GM13976 (cell line): Measurements from ENCODE around the gene DNAH1.

Source experiments
- DNase-seq: peaks from one replicate; pipeline ENCODE4 v3.0.0; 2012; ENCODE audit warnings: low spot score
- in situ Hi-C: fragments of 300-500 bp; cut with MboI; formaldehyde crosslinking; loops from one replicate; pipeline ENCODE4 v1.12.0; 2022; ENCODE audit warnings: low sequenced_read_pairs, mixed read lengths, inconsistent platforms; ENCODE audit not compliant: unreplicated experiment
- TF ChIP-seq, protein P1 (sequence below): IDR thresholded peaks from 2 replicates; pipeline ENCODE4 v1.5.1; 2012; ENCODE audit warnings: borderline replicate concordance, mild to moderate bottlenecking; ENCODE audit not compliant: insufficient read depth; ENCODE audit errors: extremely low read depth, missing control alignments, control extremely low read depth

DNAH1 gene

DNA sequence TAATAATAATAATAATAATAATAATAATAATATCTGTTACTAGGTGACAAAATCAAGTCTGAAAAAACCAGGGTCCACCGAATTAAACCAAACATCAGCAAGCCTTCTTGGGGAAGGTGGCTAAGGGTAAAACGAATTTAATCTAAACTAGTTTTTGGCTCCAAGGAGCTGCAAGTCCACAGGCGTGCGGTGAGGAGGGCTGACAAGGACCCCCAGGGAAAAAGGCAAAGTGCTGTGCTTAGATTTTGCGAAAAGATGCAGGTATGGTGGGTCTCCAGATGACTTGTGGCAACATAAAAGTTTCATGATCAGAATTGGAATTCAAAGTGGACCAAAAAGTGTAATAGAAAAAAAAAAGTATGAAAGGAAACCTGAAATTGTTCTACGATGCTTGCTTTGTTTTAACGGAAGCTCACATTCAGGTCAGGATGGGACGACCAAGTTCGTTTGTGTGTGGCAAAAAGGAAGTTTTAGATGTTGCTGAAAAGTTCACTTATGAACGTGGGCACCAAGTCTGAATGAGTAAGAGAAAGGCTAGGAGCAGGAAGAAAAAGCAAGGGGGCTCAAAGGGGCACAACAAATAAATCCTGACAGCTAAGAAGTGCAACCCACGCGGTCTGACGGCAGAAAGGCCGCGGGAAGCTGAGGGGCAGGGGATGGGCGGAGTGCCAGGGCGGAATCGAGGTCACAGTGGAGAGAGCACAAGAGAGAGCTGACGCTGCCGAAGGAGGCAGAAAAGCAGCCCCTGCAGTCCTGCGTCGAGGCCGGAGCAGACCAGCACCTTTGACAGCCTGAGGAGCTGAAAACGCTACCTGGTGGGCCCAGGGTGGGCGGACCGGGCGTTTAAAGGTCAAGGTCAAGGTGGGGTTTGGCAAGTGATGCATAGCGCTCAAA is 38.8 kb upstream of the DNAH1 start:
- DNase-seq: peak; percentile 67
- TF ChIP-seq, protein P1, sequence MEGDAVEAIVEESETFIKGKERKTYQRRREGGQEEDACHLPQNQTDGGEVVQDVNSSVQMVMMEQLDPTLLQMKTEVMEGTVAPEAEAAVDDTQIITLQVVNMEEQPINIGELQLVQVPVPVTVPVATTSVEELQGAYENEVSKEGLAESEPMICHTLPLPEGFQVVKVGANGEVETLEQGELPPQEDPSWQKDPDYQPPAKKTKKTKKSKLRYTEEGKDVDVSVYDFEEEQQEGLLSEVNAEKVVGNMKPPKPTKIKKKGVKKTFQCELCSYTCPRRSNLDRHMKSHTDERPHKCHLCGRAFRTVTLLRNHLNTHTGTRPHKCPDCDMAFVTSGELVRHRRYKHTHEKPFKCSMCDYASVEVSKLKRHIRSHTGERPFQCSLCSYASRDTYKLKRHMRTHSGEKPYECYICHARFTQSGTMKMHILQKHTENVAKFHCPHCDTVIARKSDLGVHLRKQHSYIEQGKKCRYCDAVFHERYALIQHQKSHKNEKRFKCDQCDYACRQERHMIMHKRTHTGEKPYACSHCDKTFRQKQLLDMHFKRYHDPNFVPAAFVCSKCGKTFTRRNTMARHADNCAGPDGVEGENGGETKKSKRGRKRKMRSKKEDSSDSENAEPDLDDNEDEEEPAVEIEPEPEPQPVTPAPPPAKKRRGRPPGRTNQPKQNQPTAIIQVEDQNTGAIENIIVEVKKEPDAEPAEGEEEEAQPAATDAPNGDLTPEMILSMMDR: no peak
- in situ Hi-C loops: no loop called here

DNA sequence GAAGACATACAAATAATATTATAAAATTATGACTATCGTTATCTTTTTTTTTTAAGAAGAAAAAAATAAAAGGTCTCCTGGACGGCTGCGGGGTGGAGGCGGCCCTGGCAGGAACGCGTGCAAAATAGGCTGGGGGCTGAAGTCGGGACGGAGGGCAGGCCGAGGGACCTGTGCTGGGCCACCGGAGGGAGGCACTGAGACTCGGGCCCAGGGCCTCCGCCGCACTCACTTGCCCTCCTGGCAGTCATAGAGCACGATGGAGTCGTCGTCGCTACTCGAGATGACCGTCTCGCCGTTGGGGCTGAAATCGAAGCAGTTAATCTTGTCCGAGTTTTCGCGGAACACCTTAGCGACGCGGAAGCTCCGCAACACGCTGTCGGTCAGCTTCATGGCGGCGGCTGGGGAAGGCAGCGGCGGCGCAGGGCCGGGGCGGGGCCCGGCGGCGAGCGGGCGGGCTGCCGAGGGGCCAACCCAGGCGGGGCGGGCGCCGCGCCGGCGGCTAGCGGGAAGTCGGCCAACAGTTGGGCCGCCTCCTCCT is 38.1 kb upstream of the DNAH1 start:
- TF ChIP-seq, protein P1: no peak
- DNase-seq: peak; percentile 69
- in situ Hi-C loops: no loop called here

DNA sequence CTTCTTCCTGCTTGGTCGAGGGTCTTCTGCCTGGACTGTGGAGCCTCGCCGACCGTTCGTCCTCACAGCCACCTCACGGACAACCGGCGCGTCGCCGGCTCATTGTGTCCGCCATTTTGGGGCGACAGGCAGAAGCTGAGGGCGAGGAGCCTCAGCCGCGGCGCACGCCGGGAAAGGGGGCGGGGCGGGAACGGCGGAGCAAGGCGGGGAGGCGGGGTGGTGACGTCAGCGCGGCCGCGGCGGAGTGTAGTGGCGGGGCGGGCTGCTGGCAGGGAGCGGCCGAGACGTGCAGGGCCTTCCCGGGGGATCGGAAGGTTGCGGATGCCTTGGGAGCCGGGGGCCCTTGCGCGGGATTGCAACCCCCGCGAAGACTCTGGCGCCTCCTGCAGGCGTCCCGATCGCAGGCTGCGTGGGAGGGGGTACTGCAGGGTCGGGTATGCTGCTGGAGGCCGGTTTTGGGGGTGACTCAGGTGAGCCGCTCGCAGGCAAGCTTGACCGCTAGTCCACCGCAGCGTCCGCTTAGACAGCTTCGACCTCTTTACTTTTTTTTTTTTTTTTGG is 37.5 kb upstream of the DNAH1 start, which contains the start of gene WDR82:
WDR82 (minus strand) TSS at position 140 of the 560 bp plus-strand sequence. CDS start 288 bp downstream, outside the sequence.
- peak; percentile 97 for DNase-seq
- in situ Hi-C loops: no loop called here
- TF ChIP-seq, protein P1: peak; percentile 38

DNA sequence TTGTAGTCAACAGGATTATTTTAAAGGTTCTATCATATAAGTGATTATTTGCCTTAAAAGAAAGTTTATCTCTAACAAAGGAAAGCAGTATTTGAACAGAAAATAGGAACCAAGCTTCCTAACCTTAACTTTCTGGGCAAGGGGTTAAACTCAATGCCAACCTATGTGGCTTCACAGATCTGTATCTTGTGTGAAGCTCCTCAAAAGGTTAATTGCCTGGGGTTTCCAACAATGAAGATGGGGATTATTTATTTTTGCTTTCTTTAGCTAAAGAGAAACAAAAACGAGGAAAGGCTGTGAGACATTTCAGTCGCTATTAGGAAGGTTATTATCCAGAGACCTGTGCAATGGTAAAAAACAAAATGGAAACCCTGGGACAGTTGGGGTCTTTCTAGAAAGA is 36.5 kb upstream of the DNAH1 start:
- DNase-seq: no peak
- in situ Hi-C loops: no loop called here
- TF ChIP-seq, protein P1: no peak

DNA sequence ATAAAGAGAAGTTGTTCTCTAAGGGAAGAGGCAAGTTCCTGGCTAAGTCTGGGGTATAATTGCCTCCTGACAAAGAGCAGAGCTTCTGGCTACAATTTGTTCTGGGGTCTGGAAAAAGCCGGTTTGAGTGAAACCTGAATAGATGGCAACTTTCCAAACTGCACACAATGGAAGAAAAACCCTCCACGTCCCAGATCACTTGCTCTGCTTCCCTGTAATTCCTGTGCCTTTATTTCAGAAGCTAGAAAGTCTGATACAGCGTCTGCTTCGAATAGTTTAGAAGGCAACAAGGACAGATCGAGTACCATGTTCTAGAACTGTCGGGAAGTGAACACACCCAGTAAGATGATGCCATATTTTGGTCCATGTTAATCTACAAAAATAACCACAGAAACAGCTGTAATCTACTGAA is 36.1 kb upstream of the DNAH1 start:
- TF ChIP-seq, protein P1: no peak
- no peak for DNase-seq
- in situ Hi-C loops: no loop called here

DNA sequence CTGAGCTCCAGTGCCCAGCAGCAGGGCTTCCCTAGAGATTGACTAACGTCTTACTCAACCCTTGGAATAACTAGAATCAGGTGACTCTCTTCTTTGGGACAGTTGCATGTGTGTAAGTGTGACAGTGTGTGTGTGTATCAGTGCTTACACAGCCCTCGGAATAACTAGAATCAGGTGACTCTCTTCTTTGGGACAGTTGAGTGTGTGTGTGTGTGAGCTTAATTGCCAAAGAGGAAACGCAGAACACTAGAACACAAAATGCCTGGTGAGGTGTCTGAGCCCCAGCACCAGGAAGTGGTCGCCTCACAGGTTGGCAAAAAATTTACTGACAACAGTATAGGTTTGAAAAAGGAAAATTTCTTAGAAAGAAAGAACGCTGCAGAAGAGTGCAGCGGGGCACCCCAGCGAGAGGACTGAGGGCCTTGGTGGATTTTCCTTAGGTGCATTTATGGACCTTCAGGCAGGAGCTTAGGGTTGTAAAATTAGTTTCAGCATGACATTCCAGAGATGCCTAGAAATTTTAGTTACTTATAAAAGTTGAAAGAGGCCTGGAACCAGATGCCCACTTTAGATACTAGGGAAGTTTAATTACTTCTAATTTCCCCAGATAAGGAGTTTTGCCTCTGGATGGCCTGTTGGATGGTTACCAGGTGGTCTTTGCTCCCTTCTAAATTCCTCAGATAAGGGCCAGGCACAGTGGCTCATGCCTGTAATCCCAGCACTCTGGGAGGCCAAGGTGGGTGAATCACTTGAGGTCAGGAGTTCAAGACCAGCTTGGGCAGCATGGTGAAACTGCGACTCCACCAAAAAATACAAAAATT is 33.9 kb upstream of the DNAH1 start:
- TF ChIP-seq, protein P1: no peak
- no peak for DNase-seq
- in situ Hi-C loops: no loop called here
